ENCODE data around the gene ESX1.
"Not testable (repeated sequence)": the region's sequence is repeated elsewhere in the genome, so short reads cannot be mapped to it uniquely, and the experiment has no call there.

Gene ESX1

DNA sequence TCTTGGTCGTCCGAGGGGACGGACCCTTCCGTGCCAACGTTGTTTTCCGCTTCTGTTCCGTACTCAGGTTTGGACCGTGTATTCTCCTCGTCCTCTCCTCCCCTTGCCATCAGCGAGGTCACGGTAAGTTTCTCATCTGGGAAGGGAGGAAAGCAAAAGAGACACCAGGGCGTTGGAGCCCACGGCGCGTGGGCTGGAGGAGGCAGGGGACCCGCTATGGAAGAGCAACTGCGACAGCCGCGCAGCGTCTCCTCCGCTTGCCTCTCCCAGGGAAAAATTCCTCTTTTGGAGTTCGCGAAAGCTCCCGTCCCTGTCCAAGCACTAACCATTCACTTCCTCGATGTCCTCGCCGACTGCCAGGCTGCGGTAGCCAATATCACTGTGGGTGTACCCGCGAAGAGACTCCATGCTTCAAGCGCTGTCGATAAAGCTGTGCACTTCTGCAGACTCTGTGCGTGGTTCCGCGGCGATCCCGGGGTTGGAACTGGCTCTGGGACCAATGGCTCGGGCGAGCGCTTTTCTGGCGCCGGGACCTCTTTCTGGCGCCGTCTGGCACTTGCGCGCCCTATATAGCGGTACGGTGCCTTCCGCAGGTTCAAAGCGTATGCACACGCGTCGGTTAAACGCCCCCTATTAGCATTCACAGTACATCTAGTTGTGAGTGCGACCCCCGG lies at the start of gene ESX1:
Gene ESX1 (minus strand): TSS at position 492 of the 674 bp plus-strand sequence. CDS start 84 bp downstream, at position 408.
- peak in 1 of 2 experiments; percentile 8 for DNase-seq

DNA sequence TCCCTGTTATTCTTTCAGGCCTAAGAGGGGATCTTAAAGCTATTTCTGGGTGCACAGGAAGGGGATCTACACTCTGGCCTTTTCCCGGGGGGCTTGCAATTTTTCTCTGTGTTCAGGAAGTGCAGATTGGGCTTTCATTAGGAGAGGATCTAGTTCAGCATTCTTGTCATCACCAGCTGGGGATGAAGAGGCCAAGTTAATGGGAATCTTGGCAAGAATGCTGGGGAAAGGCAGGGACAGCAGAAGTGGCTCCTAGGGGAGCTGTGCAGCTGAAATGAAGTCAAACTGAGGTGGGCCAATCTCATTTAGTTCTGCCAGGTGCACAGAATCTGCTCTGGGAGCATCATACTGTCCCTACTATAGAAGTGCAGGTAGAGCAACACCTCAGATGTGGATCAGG lies 40.9 kb upstream of the ESX1 start:
- DNase-seq: no peak

DNA sequence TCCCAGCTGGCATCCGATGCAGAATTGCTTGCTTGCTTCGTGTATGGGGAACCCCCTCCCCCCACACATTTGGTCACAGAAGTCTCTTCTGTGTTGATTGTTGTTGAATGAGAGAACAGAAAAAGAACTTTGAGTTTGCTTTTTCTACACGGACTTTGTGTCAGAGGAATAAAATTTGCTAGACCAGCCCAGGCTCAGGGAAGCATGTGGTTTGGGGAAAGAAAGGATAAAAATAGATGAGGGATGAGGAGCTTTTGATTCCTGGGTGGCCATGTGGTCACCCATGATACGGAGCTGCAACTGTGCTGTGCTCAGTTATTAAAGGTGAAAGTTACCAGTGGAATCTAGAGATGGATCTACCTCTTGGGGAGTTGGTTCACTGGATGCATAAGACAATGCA lies 34.2 kb upstream of the ESX1 start:
- DNase-seq: no peak

DNA sequence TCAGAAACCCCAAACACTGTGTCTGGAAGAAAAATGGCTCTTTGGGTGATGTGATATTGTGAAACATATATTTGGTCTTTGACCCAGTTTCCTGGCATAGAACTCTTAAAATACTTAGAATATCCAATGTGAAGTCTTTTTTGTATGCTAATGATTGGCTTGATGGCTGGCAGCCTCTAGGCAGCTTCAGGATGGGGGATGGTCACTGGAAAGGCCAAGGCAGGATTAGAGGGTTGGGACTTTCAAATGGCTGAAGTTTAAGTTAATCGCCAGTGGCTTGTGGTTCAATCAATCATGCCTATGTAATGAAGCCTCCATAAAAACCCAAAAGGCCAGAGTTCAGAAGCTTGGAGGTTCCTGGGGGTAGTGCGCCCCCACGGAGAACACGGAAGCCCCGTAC lies 33.5 kb upstream of the ESX1 start:
- DNase-seq: no peak

DNA sequence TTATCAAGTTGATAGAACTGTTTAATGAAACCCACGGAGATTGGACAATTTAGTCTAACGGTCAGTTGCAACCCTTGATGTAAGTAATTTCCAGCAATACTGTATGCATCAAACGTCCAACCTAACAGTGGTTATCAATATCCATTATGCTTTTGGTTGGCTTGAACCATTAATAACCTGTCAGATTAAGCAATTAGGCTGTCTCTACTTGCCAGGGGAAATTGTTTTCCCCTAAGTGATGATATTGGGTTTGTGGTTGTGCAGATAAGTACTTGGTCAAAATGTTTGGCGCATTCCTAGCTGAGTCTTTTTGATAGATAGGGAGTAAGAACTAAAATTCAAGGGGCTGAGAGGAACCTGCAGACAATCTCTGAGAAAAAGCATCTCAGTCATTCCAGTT lies 30.5 kb upstream of the ESX1 start:
- no peak for DNase-seq

DNA sequence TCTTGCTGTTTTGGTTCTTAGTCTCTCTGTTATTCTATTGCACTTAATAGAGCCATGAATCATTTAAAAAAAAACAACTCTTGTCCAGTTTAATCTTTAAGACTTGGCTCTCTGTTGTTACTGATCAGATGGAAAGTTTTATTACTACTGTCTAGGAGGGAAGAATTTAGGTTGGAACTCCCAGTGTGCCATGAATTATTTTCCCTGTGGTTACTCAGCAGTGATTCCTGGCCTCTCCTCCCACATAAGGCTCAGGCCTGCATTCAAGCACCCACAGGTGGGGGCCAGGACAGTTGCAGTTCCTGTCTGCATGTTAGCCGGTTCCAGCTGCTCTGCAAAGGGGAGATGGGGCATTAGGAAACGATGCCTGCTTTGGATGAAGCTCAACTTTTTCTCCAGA lies 29.8 kb upstream of the ESX1 start:
- DNase-seq: no peak

DNA sequence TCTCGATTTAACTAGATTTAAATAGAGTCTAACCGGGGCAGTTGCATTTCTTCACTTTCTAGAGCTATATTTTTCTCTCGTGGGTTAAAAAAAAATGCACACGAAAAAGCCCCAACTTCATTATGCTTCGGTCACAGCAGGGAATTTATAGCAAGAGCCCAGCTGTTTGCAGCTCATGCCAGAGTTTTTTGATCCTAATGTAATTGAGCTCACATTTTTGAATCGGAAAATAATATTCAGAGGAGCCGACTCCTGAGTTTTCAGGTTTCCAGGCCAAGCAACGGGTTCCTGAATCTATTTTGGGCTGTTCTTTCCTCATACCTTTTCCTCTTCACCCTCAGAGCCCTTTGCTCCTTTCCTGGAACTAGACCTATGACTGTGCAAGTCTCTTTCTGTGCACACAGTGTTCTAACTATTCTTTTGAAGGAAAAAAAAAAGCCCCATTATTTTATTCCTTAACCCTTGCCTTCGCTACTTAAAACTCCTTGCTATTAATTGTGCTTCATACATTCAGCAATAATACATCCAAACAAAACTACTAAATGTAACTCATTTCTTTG lies 27.5 kb upstream of the ESX1 start:
- DNase-seq: no peak

DNA sequence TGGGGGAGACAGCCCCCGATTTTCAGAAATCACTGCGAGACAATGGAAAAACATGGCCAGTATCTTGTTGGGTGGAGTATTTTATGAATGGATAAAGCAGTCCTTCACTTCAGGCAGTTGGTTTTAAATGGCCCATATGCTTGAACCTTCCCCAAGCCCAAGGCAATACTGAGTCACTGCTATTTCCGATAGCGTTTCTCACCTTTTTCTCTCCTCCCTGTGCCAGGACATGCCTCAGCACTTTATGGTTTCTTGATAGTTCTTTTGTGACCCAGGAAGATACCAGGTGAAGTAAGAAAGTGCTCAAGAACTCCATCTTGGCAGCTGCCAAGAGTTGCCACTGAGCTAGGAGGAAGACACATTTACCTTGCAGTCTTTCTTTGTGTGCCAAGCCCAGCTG lies 26.8 kb upstream of the ESX1 start:
- no peak for DNase-seq

DNA sequence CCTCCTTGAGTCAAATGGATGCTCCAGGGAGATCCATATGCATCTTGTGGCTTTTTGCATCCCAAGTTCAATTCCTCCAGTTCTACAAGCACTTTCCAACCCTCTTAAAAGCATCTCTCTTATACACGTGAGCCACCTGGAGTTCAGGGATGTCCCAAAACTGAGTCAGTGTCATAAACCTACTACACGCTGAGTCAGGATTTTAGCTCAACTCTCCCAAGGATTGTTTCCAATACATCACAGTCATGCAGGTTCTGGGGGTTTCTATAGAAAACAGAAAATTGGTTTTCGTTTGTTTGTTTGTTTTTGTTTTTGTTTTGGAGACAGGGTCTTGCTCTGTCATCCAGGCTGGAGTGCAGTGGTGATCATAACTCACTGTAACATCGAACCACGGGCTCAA lies 25.9 kb upstream of the ESX1 start:
- no peak for DNase-seq

DNA sequence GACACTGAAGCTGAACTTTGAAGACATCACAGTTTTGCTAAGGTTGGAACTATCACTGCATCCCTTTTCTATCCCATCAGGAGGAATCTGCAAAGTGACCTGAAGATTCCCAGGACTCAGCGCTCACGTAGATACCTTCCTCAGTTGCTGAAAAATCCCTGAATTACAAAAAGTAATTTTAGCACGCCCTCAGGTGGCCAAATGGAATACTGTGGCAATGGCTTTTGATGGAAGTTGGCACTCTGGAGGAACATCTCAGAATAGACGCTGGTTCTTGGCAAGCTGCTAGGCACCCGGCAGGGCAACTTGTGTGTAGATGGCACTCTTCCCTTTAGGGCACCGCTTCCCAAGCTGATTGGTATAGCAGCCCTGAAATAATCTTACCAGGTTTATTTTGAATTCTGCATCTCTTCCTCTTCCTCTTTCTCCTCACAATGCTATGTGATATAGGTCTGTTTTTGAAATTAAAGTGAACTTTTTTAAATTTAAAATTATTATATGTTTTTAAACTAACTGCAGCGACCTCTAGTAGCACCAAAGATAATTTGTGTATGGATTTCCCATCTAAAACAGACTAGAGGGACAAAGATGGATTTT lies 16.3 kb upstream of the ESX1 start:
- DNase-seq: peak; percentile 37 to 58

DNA sequence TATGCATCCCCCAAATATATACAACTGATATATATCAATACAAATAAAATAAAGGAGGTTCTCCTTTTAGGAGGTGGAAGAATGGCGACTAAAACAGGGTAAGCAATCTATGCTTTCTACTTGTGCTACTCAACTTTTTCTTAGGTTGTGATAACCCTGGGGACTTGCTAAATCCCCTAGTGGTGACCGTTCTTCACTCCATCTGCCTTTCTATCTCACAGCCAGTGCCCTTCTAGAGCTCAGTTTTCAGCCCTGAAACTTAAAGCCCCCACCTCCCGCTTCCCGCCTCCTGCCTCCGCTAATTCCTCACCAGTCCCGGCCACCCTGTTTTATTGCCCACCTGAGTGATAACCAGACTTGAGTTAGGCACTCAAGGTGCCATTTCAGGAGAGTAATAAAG lies 15.5 kb upstream of the ESX1 start:
- no peak for DNase-seq

DNA sequence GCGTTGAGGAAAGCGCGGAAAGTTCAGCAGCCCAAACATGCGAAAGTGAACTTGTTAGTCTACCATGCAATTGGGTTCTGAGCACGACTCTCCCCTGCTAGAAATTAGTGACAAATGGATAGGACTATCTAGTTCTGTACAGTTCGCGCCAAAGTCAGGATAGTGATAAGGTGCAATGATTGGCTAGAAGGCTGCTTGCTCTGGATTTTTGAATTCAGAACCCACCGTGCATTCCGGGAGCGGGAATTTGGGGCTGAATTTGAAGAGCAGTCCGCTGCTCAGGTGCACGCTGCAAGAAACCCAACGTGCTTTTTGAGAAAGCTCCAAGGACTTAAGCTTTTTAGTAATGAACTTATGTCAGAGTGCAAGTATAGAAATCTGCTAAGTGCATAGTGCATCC lies 732 bp upstream of the ESX1 start:
- no peak for DNase-seq

DNA sequence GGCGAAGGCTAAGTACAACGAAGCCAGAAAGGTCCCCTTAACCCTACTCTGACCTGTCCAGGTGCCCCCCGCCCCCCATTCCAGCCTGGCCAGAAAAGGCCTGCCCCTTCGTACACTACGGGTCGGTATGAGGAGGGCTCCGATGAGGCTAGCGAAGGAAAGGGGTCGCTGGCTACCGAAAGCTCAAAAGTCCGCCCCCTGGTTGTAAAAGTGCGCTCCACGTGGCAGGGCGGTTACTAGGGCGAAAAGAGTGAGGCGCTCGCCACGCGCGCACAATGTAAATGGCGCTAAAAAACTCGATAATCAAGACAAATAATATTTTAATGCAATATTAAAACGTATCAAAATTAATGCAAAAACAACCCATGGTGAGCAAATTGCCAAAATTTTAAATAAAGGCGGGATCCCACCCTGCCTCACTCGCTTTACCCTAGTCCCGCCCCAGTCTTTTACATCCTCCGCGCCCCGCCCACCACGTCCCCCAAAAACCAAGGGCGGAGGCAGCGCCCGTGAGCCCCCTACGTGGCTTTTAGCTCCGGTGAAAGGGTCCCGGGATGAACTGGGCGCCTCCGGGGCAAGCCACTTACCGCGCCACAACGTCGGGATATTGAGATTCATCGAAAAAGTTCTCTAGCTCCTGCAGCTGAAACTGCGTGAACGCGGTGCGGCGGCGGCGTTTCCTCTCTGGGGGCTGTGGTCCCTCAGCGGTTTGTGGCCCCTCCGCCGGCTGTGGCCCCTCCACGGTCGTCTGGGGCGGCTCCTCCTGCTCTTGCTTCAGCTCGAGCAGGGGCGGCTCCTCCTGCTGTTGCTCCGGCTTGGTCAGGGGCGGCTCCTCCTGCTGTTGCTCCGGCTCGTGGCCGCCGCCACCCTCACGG lies 929 bp downstream of the ESX1 start:
- peak in 1 of 2 experiments; percentile 7 for DNase-seq

DNA sequence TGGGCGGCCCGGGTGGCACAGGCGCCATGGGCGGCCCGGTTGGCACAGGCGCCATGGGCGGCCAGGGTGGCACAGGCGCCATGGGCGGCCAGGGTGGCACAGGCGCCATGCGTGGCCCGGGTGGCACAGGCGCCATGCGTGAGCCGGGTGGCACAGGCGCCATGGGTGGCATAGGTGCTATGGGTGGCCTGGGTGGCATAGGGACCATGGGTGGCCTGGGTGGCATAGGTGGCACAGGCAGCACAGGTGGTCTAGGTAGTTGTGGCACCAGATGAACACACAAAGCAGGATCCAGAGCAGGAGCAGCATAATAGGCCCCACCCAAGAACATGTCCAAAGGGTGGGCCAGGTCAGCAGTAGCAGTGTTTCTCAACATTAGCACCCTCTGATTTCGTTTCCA lies 4.3 kb downstream of the ESX1 start:
- DNase-seq: no peak

DNA sequence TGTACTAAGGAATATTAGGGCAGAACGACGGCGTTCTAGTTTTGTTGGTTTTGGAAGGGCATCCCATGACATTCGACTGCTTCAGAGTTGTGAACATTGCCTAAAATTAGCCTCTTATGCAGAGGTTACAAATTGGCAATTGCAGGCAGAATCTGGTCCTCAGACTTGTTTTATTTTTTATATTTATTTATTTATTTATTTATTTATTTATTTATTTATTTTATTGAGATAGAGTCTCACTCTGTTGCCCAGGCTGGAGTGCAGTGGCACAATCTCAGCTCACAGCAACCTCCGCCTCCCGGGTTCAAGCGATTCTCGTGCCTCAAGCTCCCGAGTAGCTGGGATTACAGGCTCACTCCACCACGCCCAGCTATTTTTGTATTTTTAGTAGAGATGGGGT lies 24.7 kb downstream of the ESX1 start:
- DNase-seq: not testable (repeated sequence)

DNA sequence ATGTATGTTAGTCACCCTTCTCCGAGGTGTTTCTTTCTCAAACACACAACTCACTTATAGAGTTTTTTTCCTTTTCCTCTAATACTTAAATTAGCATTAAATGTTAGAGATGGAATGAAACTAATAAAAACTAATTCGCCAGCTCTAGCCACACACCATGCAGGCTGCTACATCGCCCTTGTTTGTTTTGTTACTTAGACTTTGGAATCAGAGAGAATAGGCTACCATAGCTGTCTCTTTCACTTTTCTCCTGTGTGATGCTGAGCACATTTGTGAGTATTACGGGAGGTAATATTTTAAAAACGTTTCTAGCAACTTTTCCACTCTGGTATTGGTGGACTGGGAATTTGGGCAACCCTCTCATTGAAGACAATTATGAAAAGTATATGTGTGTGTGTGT lies 43.5 kb downstream of the ESX1 start:
- DNase-seq: no peak

DNA sequence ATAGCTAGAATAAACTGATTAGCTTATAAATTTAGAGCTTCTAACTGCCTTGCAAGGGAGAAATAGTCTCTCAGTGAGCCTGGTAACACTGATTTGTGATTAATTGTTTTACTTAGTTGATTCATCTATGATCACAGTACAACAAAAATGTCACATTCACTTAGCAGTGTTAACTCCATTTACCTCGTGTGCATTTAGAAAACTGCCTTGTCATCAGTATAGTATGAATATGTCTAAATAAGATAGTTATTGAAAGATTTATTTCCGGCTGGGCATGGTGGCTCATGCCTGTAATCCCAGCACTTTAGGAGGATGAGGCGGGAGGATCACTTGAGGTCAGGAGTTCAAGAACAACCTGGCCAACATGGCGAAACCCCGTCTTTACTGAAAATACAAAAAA lies 49.2 kb downstream of the ESX1 start:
- no peak for DNase-seq

Data from activated CD4-positive, alpha-beta T cell treated with anti-CD3 and anti-CD28 coated beads, Interleukin-2, amount 50 U/mL, for 48 hours (primary cell).